Measurements from ENCODE around the gene RNASE11. TPM values are rescaled to one million over a fixed set of nuclear protein-coding genes. Genes with fewer than 3 reads are reported as not detected.

RNASE11 gene
- total RNA-seq, 1 experiment from 2014 or later: not detected

DNA sequence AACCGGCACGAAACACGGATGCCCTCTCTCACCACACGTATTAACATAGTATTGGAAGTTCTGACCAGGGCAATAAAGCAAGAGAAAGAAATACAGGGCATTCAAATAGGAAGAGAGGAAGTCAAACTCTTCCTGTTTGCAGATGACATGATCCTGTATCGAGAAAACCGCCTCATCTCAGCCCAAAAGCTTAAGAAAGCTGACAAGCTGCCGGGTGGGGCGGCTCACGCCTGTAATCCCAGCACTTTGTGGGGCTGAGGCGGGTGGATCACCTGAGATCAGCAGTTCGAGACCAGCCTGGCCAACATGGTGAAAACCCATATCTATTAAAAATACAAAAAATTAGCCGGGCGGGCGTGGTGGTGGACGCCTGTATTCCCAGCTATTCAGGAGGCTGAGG is 36.0 kb upstream of the RNASE11 start (continued):
- no peak for TF ChIP-seq EGR1 (IDR thresholded peaks at IDR 0.05; ENCODE audit: low read depth)

DNA sequence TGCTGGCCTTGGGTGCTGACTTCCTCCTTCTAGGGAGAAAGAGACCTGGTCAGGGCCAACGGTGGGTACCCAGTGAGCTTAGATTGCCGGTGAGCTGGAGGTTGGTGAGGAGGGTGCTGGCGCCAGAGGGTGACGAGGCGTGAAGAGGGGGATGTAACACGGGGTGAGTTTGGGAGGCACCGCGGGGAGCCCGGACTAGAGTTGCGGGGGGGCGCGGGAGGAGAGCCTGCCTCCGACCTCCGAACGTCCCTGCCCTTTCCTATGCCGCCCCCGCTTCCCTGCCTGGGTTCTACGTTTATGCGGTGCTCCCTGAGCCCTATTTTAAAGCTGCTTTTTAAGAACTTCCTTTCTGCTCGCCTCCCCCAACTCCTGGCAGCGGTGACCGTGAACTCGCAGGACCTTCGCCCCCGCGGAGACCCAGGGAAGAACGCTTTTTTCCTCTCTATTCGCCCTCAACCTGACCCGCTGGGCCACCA is 35.1 kb upstream of the RNASE11 start:
- Histone ChIP-seq H3K4me2 (ENCODE audit: low read length) (no peak overlapping the region), H3K9me3 (ENCODE audit: control insufficient read depth in 1 of 2, insufficient read depth in 1 of 2, low read depth in 1 of 2, low read length in 2 of 2) (no peaks in the 10 kb centered on the region), H2AFZ (ENCODE audit: low read depth, low read length, poor library complexity, severe bottlenecking) (no peak overlapping the region), H3K4me1 (ENCODE audit: control insufficient read depth in 1 of 2, insufficient read depth in 2 of 2, low read length in 2 of 2) (peaks cover 9 to 23% of the 10 kb centered on the region in 2 experiments), H3K27me3 (ENCODE audit: insufficient read depth, low read length) (no peaks in the 10 kb centered on the region), H4K20me1 (ENCODE audit: insufficient read depth) (no peaks in the 10 kb centered on the region), H3K9ac (ENCODE audit: low read length) (no peak overlapping the region), H3K9me2 (ENCODE audit: insufficient read depth) (no peaks in the 10 kb centered on the region), H3K27ac (ENCODE audit: low read depth, low read length) (no peak overlapping the region), H3K4me3 (replicated peaks in 1 of 2; ENCODE audit: low read depth in 1 of 2, low read length in 2 of 2) (no peak overlapping the region), H3K36me3 (ENCODE audit: control insufficient read depth in 1 of 2, insufficient read depth in 2 of 2, low read length in 2 of 2) (no peaks in the 10 kb centered on the region), H3K79me2 (ENCODE audit: insufficient read depth, low read length) (no peaks in the 10 kb centered on the region)
- BruUV-seq (replicated peaks): no TSS peak
- POLR2A ChIA-PET: interaction anchor here (1.2 to 1.4 kb wide), 2 partner anchors 10 to 61 kb away, joined by 3 to 7 read pairs; no protein-coding TSS in a partner anchor
- RAD21 ChIA-PET (ENCODE audit: low non-redundant PET in 1 of 2, low total read pairs in 2 of 2, uncharacterized antibody in 2 of 2, unreplicated experiment in 2 of 2): no interaction called here
- intact Hi-C loops (cut with micrococcal nuclease): no loop called here
- no peak for DNase-seq (ENCODE audit: low read depth, low spot score)
- no peak for ATAC-seq
- TF ChIP-seq JUND (IDR thresholded peaks at IDR 0.05): no peak
- no peak for TF ChIP-seq ZFX (IDR thresholded peaks at IDR 0.05)
- TF ChIP-seq, protein P1, sequence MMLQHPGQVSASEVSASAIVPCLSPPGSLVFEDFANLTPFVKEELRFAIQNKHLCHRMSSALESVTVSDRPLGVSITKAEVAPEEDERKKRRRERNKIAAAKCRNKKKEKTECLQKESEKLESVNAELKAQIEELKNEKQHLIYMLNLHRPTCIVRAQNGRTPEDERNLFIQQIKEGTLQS (IDR thresholded peaks at IDR 0.05): no peak
- TF ChIP-seq CEBPB (IDR thresholded peaks at IDR 0.05; ENCODE audit: low read depth): no peak
- no peak for TF ChIP-seq TCF7L2 (IDR thresholded peaks at IDR 0.05; ENCODE audit: borderline replicate concordance, extremely low read depth, insufficient read depth, insufficient read length)
- no peak for TF ChIP-seq ELF1 (IDR thresholded peaks at IDR 0.05; ENCODE audit: borderline replicate concordance, low read depth)
- no peak for TF ChIP-seq RAD21 (IDR thresholded peaks at IDR 0.05; ENCODE audit: low read depth)
- TF ChIP-seq YY1 (IDR thresholded peaks at IDR 0.05; ENCODE audit: extremely low read depth, insufficient replicate concordance, low read depth, low read length): no peak
- TF ChIP-seq CBX3 (IDR thresholded peaks at IDR 0.05; ENCODE audit: low read depth): no peak
- no peak for TF ChIP-seq ZNF274 (IDR thresholded peaks at IDR 0.05; ENCODE audit: low read depth, low read length)
- TF ChIP-seq, protein P2, sequence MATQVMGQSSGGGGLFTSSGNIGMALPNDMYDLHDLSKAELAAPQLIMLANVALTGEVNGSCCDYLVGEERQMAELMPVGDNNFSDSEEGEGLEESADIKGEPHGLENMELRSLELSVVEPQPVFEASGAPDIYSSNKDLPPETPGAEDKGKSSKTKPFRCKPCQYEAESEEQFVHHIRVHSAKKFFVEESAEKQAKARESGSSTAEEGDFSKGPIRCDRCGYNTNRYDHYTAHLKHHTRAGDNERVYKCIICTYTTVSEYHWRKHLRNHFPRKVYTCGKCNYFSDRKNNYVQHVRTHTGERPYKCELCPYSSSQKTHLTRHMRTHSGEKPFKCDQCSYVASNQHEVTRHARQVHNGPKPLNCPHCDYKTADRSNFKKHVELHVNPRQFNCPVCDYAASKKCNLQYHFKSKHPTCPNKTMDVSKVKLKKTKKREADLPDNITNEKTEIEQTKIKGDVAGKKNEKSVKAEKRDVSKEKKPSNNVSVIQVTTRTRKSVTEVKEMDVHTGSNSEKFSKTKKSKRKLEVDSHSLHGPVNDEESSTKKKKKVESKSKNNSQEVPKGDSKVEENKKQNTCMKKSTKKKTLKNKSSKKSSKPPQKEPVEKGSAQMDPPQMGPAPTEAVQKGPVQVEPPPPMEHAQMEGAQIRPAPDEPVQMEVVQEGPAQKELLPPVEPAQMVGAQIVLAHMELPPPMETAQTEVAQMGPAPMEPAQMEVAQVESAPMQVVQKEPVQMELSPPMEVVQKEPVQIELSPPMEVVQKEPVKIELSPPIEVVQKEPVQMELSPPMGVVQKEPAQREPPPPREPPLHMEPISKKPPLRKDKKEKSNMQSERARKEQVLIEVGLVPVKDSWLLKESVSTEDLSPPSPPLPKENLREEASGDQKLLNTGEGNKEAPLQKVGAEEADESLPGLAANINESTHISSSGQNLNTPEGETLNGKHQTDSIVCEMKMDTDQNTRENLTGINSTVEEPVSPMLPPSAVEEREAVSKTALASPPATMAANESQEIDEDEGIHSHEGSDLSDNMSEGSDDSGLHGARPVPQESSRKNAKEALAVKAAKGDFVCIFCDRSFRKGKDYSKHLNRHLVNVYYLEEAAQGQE (IDR thresholded peaks at IDR 0.05; ENCODE audit: low read depth): no peak
- no peak for TF ChIP-seq POLR2AphosphoS5 (IDR thresholded peaks at IDR 0.05; ENCODE audit: low read depth, low read length)
- TF ChIP-seq, protein P3, sequence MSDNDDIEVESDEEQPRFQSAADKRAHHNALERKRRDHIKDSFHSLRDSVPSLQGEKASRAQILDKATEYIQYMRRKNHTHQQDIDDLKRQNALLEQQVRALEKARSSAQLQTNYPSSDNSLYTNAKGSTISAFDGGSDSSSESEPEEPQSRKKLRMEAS (IDR thresholded peaks at IDR 0.05): no peak
- TF ChIP-seq, protein P4, sequence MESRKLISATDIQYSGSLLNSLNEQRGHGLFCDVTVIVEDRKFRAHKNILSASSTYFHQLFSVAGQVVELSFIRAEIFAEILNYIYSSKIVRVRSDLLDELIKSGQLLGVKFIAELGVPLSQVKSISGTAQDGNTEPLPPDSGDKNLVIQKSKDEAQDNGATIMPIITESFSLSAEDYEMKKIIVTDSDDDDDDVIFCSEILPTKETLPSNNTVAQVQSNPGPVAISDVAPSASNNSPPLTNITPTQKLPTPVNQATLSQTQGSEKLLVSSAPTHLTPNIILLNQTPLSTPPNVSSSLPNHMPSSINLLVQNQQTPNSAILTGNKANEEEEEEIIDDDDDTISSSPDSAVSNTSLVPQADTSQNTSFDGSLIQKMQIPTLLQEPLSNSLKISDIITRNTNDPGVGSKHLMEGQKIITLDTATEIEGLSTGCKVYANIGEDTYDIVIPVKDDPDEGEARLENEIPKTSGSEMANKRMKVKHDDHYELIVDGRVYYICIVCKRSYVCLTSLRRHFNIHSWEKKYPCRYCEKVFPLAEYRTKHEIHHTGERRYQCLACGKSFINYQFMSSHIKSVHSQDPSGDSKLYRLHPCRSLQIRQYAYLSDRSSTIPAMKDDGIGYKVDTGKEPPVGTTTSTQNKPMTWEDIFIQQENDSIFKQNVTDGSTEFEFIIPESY (IDR thresholded peaks at IDR 0.05; ENCODE audit: extremely low read depth, insufficient replicate concordance, low read length): no peak
- TF ChIP-seq, protein P5, sequence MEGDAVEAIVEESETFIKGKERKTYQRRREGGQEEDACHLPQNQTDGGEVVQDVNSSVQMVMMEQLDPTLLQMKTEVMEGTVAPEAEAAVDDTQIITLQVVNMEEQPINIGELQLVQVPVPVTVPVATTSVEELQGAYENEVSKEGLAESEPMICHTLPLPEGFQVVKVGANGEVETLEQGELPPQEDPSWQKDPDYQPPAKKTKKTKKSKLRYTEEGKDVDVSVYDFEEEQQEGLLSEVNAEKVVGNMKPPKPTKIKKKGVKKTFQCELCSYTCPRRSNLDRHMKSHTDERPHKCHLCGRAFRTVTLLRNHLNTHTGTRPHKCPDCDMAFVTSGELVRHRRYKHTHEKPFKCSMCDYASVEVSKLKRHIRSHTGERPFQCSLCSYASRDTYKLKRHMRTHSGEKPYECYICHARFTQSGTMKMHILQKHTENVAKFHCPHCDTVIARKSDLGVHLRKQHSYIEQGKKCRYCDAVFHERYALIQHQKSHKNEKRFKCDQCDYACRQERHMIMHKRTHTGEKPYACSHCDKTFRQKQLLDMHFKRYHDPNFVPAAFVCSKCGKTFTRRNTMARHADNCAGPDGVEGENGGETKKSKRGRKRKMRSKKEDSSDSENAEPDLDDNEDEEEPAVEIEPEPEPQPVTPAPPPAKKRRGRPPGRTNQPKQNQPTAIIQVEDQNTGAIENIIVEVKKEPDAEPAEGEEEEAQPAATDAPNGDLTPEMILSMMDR (IDR thresholded peaks at IDR 0.05 in 2 of 3, conservative IDR thresholded peaks at IDR 0.05 in 1 of 3; ENCODE audit: borderline replicate concordance in 1 of 3, insufficient read depth in 1 of 3, low read depth in 2 of 3, low read length in 2 of 3): no peak
- TF ChIP-seq EZH2phosphoT487 (IDR thresholded peaks at IDR 0.05; ENCODE audit: borderline replicate concordance): no peak
- TF ChIP-seq EZH2 (IDR thresholded peaks at IDR 0.05): no peak
- CTCF ChIA-PET: interaction anchor here (0.9 to 3.2 kb wide), 2 partner anchors 9 to 207 kb away, joined by 3 to 16 read pairs; no protein-coding TSS in a partner anchor
